ENCODE measurements around the gene DNAJC4. TPM values are rescaled to one million over a fixed set of nuclear protein-coding genes. Genes with fewer than 3 reads are reported as not detected.
A peak's percentile ranks its signal among the peaks of the same experiment; 100 is the strongest.

Gene DNAJC4
- total RNA-seq, 1 donor from 2014 or later: 27.2 TPM

GRCh38 chr11:64264371-64264852 is 34.1 kb downstream of the DNAJC4 start:
- H3K27me3 Mint-ChIP-seq (ENCODE audit: low read depth): no peaks in the 10 kb centered on the region
- peak overlapping the region; percentile 38 for H3K4me3 Mint-ChIP-seq
- H3K9me3 Mint-ChIP-seq: no peaks in the 10 kb centered on the region
- TF ChIP-seq CTCF (conservative IDR thresholded peaks at IDR 0.05): no peak
- peaks cover 20% of the 10 kb centered on the region for H3K4me1 Mint-ChIP-seq
- H3K27ac Mint-ChIP-seq (ENCODE audit: unreplicated experiment): no peak overlapping the region
- H3K36me3 Mint-ChIP-seq (ENCODE audit: low read depth): peaks cover 10% of the 10 kb centered on the region
- no peak for DNase-seq (ENCODE audit: low read depth, low spot score)

GRCh38 chr11:64265176-64266160 is 35.1 kb downstream of the DNAJC4 start:
- H3K27me3 Mint-ChIP-seq (ENCODE audit: low read depth): peaks cover 7% of the 10 kb centered on the region
- H3K9me3 Mint-ChIP-seq: no peaks in the 10 kb centered on the region
- TF ChIP-seq CTCF (conservative IDR thresholded peaks at IDR 0.05): no peak
- peaks cover 5% of the 10 kb centered on the region for H3K36me3 Mint-ChIP-seq (ENCODE audit: low read depth)
- H3K27ac Mint-ChIP-seq (ENCODE audit: unreplicated experiment): no peak overlapping the region
- peaks cover 24% of the 10 kb centered on the region for H3K4me1 Mint-ChIP-seq
- DNase-seq (ENCODE audit: low read depth, low spot score): no peak
- H3K4me3 Mint-ChIP-seq: peak overlapping the region; percentile 67

- H3K4me3 Mint-ChIP-seq: peak overlapping the region; percentile 67
- no peaks in the 10 kb centered on the region for H3K9me3 Mint-ChIP-seq
- no peak for DNase-seq (ENCODE audit: low read depth, low spot score)
- H3K4me1 Mint-ChIP-seq: peaks cover 25% of the 10 kb centered on the region
- H3K36me3 Mint-ChIP-seq (ENCODE audit: low read depth): peaks cover 5% of the 10 kb centered on the region
- no peak for TF ChIP-seq CTCF (conservative IDR thresholded peaks at IDR 0.05)
- H3K27ac Mint-ChIP-seq (ENCODE audit: unreplicated experiment): no peak overlapping the region
- H3K27me3 Mint-ChIP-seq (ENCODE audit: low read depth): peaks cover 7% of the 10 kb centered on the region
These were observed 36.0 kb downstream of the DNAJC4 start for GRCh38 chr11:64266339-64266738.

- Mint-ChIP-seq H3K27me3 (ENCODE audit: low read depth) (peaks cover 7% of the 10 kb centered on the region), H3K27ac (ENCODE audit: unreplicated experiment) (no peak overlapping the region), H3K4me3 (peak overlapping the region; percentile 68), H3K36me3 (ENCODE audit: low read depth) (peaks cover 5% of the 10 kb centered on the region), H3K9me3 (no peaks in the 10 kb centered on the region), H3K4me1 (peaks cover 31% of the 10 kb centered on the region)
- TF ChIP-seq CTCF (conservative IDR thresholded peaks at IDR 0.05): no peak
- DNase-seq (ENCODE audit: low read depth, low spot score): no peak
These were observed 37.0 kb downstream of the DNAJC4 start for GRCh38 chr11:64267207-64267945.

- Mint-ChIP-seq H3K36me3 (ENCODE audit: low read depth) (peaks cover 3% of the 10 kb centered on the region), H3K27ac (ENCODE audit: unreplicated experiment) (peak overlapping the region; percentile 92), H3K4me3 (peak overlapping the region; percentile 85), H3K4me1 (peaks cover 26% of the 10 kb centered on the region), H3K27me3 (ENCODE audit: low read depth) (peaks cover 7% of the 10 kb centered on the region), H3K9me3 (no peaks in the 10 kb centered on the region)
- TF ChIP-seq CTCF (conservative IDR thresholded peaks at IDR 0.05): no peak
- no peak for DNase-seq (ENCODE audit: low read depth, low spot score)
These were observed 37.9 kb downstream of the DNAJC4 start for GRCh38 chr11:64268025-64268892.

Data from neural crest cell (in vitro differentiated cells).